PC-3 (cell line): ENCODE data around the gene CROCC. TPM values are rescaled to one million over a fixed set of nuclear protein-coding genes. Genes with fewer than 3 reads are reported as not detected.

Experiments used
- ATAC-seq: fragments of 200-7000 bp; cut with Tn5 transposase; 2 replicates; pipeline ENCODE4 v1.9.1; 2020; ENCODE audit warnings: mild to moderate bottlenecking, moderate library complexity
- BruUV-seq: library from RNA; stranded (reverse); fragments of 400-500 nt; replicated peaks from 2 replicates; lab custom pipeline; 2021; lab: Mats Ljungman, UMichigan
- CTCF ChIA-PET: fragments of 300-600 bp; sonication (Branson Sonifier 250); formaldehyde crosslinking; loops from one replicate; lab custom pipeline; 2022; ENCODE audit warnings: antibody characterized with exemption; lab: Charles Lee
- POLR2A ChIA-PET: fragments of 300-600 bp; sonication (Branson Sonifier 250); formaldehyde crosslinking; loops from one replicate; lab custom pipeline; 2022; ENCODE audit warnings: antibody characterized with exemption; ENCODE audit not compliant: unreplicated experiment; lab: Charles Lee
- DNase-seq: peaks from one replicate; pipeline ENCODE4 v3.0.0-alpha.2; 2015
- H2AFZ ChIP-seq: fragments of 300-600 bp; sonication (generic); 2 replicates; pipeline ENCODE4 v1.6.0; 2016; ENCODE audit warnings: antibody characterized with exemption, low read length
- H3F3A ChIP-seq: fragments of 300-600 bp; sonication (generic); one replicate; pipeline ENCODE4 v1.6.0; 2017; ENCODE audit warnings: antibody characterized with exemption, low read length, control low read depth, mild to moderate bottlenecking; ENCODE audit not compliant: unreplicated experiment
- H3K27ac ChIP-seq: fragments of 300-600 bp; sonication (generic); 2 replicates; pipeline ENCODE4 v1.5.1; 2016; ENCODE audit warnings: mild to moderate bottlenecking, low read length
- H3K27me3 ChIP-seq: fragments of 300-600 bp; sonication (generic); 2 replicates; pipeline ENCODE4 v1.6.1; 2016; ENCODE audit warnings: low read length, mixed read lengths
- H3K36me3 ChIP-seq: fragments of 300-600 bp; sonication (generic); 2 replicates; pipeline ENCODE4 v1.6.1; 2016; ENCODE audit warnings: low read depth, mixed run types, low read length, mixed read lengths
- H3K4me1 ChIP-seq: fragments of 300-600 bp; sonication (generic); 2 replicates; pipeline ENCODE4 v1.5.1; 2016; ENCODE audit warnings: low read length; ENCODE audit not compliant: insufficient read depth
- H3K4me2 ChIP-seq: fragments of 300-600 bp; sonication (generic); 2 replicates; pipeline ENCODE4 v1.6.0; 2016; ENCODE audit warnings: low read length
- H3K4me3 ChIP-seq: fragments of 300-600 bp; sonication (generic); 2 replicates; pipeline ENCODE4 v1.5.1; 2016; ENCODE audit warnings: mild to moderate bottlenecking, low read length, mixed read lengths
- H3K79me2 ChIP-seq: fragments of 300-600 bp; sonication (generic); 2 replicates; pipeline ENCODE4 v1.6.1; 2017; ENCODE audit warnings: low read length, mixed read lengths
- H3K9ac ChIP-seq: fragments of 300-600 bp; sonication (generic); 2 replicates; pipeline ENCODE4 v1.6.0; 2016; ENCODE audit warnings: mild to moderate bottlenecking, low read length
- H3K9me2 ChIP-seq: fragments of 300-600 bp; sonication (generic); replicated peaks from 2 replicates; pipeline ENCODE4 v1.6.1; 2016; ENCODE audit warnings: mixed run types, low read length, mixed read lengths
- H3K9me3 ChIP-seq: fragments of 300-600 bp; sonication (generic); 2 replicates; pipeline ENCODE4 v1.6.1; 2016; ENCODE audit warnings: low read length, mixed read lengths
- H4K20me1 ChIP-seq: fragments of 300-600 bp; sonication (generic); 2 replicates; pipeline ENCODE4 v1.6.1; 2016; ENCODE audit warnings: low read length, mixed read lengths
- CTCF ChIP-seq: fragments of 300-600 bp; sonication (generic); conservative IDR thresholded peaks from 2 replicates; pipeline ENCODE4 v1.5.1; 2017; ENCODE audit warnings: antibody characterized with exemption, low read depth, mild to moderate bottlenecking, low read length
- EZH2 ChIP-seq: fragments of 300-600 bp; sonication (generic); IDR thresholded peaks from one replicate; pipeline ENCODE4 v1.6.1; 2017; ENCODE audit warnings: antibody characterized with exemption, mild to moderate bottlenecking, low read length; ENCODE audit not compliant: unreplicated experiment
- EZH2phosphoT487 ChIP-seq: fragments of 300-600 bp; sonication (generic); IDR thresholded peaks from 2 replicates; pipeline ENCODE4 v1.6.1; 2018; ENCODE audit warnings: mild to moderate bottlenecking, antibody characterized with exemption, low read length, borderline replicate concordance
- intact Hi-C: fragments of 100-400 bp; cut with micrococcal nuclease; formaldehyde crosslinking; loops from 2 replicates; pipeline ENCODE4 v1.9.0; 2023
- total RNA-seq: library from RNA; depleted of rRNA; stranded (reverse); fragments of >200 nt; gene quantifications from 2 replicates; pipeline ENCODE4 v1.2.3, GENCODE V29; 2014

CROCC gene
- total RNA-seq, 1 experiment from 2014 or later: 24.6 TPM

- H3K9me2 ChIP-seq: no peaks in the 10 kb centered on the region
- peak; percentile 25 for DNase-seq
- H3K27ac ChIP-seq: no peak overlapping the region
These were observed 18.7 kb upstream of the CROCC start for GRCh38 chr1:16903054-16903453.

GRCh38 chr1:16903458-16903796 is 18.3 kb upstream of the CROCC start:
- peak overlapping the region; percentile 97 for H3K4me2 ChIP-seq
- H3K9me3 ChIP-seq: no peaks in the 10 kb centered on the region
- H3K4me1 ChIP-seq: peaks cover 16% of the 10 kb centered on the region; the same call in 1 of the 2 replicates
- no peaks in the 10 kb centered on the region for H3K79me2 ChIP-seq
- ChIA-PET CTCF (interaction anchor here (1.4 kb wide), 1 partner anchor 282 kb away, joined by 5 read pairs; no protein-coding TSS in a partner anchor), POLR2A (interaction anchor here (0.7 kb wide), 1 partner anchor 1104 kb away, joined by 3 read pairs; no protein-coding TSS in a partner anchor)
- intact Hi-C loops: no loop called here
- H3K9ac ChIP-seq: peak overlapping the region; percentile 97
- H4K20me1 ChIP-seq: no peaks in the 10 kb centered on the region
- peak overlapping the region; percentile 83 for H3K4me3 ChIP-seq
- TF ChIP-seq EZH2phosphoT487 (no peak), CTCF (no peak), EZH2 (no peak)
- H3K27ac ChIP-seq: no peak overlapping the region
- BruUV-seq: no TSS peak
- H3F3A ChIP-seq: peaks cover 12% of the 10 kb centered on the region
- H3K9me2 ChIP-seq: no peaks in the 10 kb centered on the region
- H3K36me3 ChIP-seq: no peaks in the 10 kb centered on the region
- DNase-seq: no peak
- no peak for ATAC-seq
- H2AFZ ChIP-seq: peak overlapping the region; percentile 95
- H3K27me3 ChIP-seq: no peaks in the 10 kb centered on the region

More at GRCh38 chr1:16903054-16903453, 18.7 kb upstream of the CROCC start:
- intact Hi-C loops: no loop called here
- no peak for ATAC-seq
- Histone ChIP-seq H2AFZ (peak overlapping the region; percentile 48; the same call in 1 of the 2 replicates), H3K36me3 (no peaks in the 10 kb centered on the region), H3K4me1 (peaks cover 16% of the 10 kb centered on the region; the same call in 1 of the 2 replicates), H3K9me3 (no peaks in the 10 kb centered on the region), H3K4me2 (peak overlapping the region; percentile 97; the same call in 1 of the 2 replicates), H3F3A (peaks cover 12% of the 10 kb centered on the region), H3K9ac (no peak overlapping the region), H4K20me1 (no peaks in the 10 kb centered on the region), H3K27me3 (no peaks in the 10 kb centered on the region), H3K79me2 (no peaks in the 10 kb centered on the region), H3K4me3 (0 out of 2 replicates have a peak overlapping the region, but pooled peaks have one; percentile 83)
- no TSS peak for BruUV-seq
- ChIA-PET CTCF (interaction anchor here (1.4 kb wide), 1 partner anchor 282 kb away, joined by 5 read pairs; no protein-coding TSS in a partner anchor), POLR2A (no interaction called here)
- no peak for TF ChIP-seq EZH2phosphoT487
- no peak for TF ChIP-seq EZH2
- no peak for TF ChIP-seq CTCF

GRCh38 chr1:16904560-16905109 is 17.1 kb upstream of the CROCC start:
- Histone ChIP-seq H3K4me3 (peak overlapping the region; percentile 83), H3K27me3 (no peaks in the 10 kb centered on the region), H3K36me3 (no peaks in the 10 kb centered on the region), H3K9me3 (no peaks in the 10 kb centered on the region), H3F3A (peaks cover 12% of the 10 kb centered on the region), H3K79me2 (no peaks in the 10 kb centered on the region), H2AFZ (peak overlapping the region; percentile 95), H3K9me2 (no peaks in the 10 kb centered on the region), H3K9ac (peak overlapping the region; percentile 97), H3K4me2 (peak overlapping the region; percentile 97), H3K27ac (peak overlapping the region; percentile 97), H3K4me1 (peaks cover 16% of the 10 kb centered on the region; the same call in 1 of the 2 replicates), H4K20me1 (no peaks in the 10 kb centered on the region)
- ChIA-PET CTCF (interaction anchor here (0.7 kb wide), 1 partner anchor 284 kb away, joined by 3 read pairs; no protein-coding TSS in a partner anchor), POLR2A (interaction anchor here (0.6 to 0.7 kb wide), 3 partner anchors 107 to 537 kb away, joined by 3 to 6 read pairs (median 5); partner anchors contain the start of gene ATP13A2)
- intact Hi-C loops: loop anchor here (2.0 kb wide), 1 partner anchor 284 kb away; no protein-coding TSS in a partner anchor
- TF ChIP-seq EZH2phosphoT487 (no peak), EZH2 (no peak), CTCF (no peak)
- BruUV-seq: TSS peak; percentile 100
- ATAC-seq (peak; percentile 96), DNase-seq (peak; percentile 95)
